ENCODE results near the gene APOD. TPM values are rescaled to one million over a fixed set of nuclear protein-coding genes. Genes with fewer than 3 reads are reported as not detected.

APOD gene
- total and polyA plus RNA-seq, 10 of the 15 experiments (the other 5 are each of a cell fraction or from before 2014, with no cell fraction given), result 0.06 to 0.77 (median 0.47) TPM; not detected in 3

DNA sequence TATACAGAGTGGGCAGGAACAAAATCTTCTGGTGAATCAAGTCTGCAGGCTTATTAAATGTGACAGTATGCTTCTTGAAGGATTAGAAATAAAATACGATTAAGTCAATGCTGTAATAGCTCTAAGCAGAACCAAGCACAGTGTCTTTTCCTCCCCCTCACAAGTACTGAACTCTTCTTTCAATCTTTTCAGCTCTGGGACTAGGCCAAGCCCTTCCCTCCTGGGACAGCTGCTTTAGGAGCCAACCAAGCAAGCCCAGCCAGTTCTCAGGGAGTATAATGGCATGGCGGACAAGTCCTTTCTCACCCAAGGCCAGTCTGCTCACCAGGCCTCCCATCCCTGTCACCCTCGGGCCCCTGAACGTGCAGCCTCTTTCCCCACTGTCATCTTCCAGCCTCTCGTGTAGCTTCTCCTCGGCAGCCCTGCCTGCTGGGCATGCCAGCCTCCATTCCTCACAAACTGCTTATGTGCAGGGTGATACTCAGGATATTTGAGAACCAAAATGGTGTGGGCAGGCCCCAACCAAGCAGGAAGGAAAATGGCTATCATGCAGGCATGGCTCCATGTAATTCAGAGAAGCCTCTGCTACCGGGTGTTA, 32.3 kb downstream of the APOD start:
- no peak overlapping the region for H3K27ac ChIP-seq (ENCODE audit: control insufficient read depth, insufficient read depth)
- ATAC-seq (no peak), DNase-seq (ENCODE audit: low read depth, low spot score) (no peak), FAIRE-seq (no peak)
- no peaks in the 10 kb centered on the region for H3K27me3 ChIP-seq (replicated peaks in 1 of 2; ENCODE audit: control insufficient read depth in 2 of 2, insufficient read depth in 2 of 2, low read length in 1 of 2)
- SMC1A ChIA-PET (ENCODE audit: uncharacterized antibody, unreplicated experiment), result interaction anchor here (1.5 to 4.6 kb wide), 4 partner anchors 10 to 280 kb away, joined by 3 to 28 read pairs (median 14); partner anchors contain the start of gene XXYLT1
- no peaks in the 10 kb centered on the region for H4K20me1 ChIP-seq (ENCODE audit: control insufficient read depth, insufficient read depth)
- peak overlapping the region; percentile 1; the same call in 1 of the 2 replicates for H2AFZ ChIP-seq (ENCODE audit: control insufficient read depth, low read depth, low read length)
- RAD21 ChIA-PET (ENCODE audit: unreplicated experiment), result interaction anchor here (0.7 to 1.9 kb wide), 4 partner anchors 10 to 352 kb away, joined by 3 to 9 read pairs (median 4); partner anchors contain the start of gene XXYLT1
- in situ Hi-C loops (cut with MboI) (no loop called here), intact Hi-C loops (cut with micrococcal nuclease; ENCODE audit: unreplicated experiment) (no loop called here)
- TF ChIP-seq NFYA (IDR thresholded peaks at IDR 0.05; ENCODE audit: borderline replicate concordance, low read depth, low read length), result no peak
- no peak for TF ChIP-seq RAD21 (IDR thresholded peaks at IDR 0.05; ENCODE audit: insufficient read depth, low read depth, low read length)
- TF ChIP-seq, protein P1, sequence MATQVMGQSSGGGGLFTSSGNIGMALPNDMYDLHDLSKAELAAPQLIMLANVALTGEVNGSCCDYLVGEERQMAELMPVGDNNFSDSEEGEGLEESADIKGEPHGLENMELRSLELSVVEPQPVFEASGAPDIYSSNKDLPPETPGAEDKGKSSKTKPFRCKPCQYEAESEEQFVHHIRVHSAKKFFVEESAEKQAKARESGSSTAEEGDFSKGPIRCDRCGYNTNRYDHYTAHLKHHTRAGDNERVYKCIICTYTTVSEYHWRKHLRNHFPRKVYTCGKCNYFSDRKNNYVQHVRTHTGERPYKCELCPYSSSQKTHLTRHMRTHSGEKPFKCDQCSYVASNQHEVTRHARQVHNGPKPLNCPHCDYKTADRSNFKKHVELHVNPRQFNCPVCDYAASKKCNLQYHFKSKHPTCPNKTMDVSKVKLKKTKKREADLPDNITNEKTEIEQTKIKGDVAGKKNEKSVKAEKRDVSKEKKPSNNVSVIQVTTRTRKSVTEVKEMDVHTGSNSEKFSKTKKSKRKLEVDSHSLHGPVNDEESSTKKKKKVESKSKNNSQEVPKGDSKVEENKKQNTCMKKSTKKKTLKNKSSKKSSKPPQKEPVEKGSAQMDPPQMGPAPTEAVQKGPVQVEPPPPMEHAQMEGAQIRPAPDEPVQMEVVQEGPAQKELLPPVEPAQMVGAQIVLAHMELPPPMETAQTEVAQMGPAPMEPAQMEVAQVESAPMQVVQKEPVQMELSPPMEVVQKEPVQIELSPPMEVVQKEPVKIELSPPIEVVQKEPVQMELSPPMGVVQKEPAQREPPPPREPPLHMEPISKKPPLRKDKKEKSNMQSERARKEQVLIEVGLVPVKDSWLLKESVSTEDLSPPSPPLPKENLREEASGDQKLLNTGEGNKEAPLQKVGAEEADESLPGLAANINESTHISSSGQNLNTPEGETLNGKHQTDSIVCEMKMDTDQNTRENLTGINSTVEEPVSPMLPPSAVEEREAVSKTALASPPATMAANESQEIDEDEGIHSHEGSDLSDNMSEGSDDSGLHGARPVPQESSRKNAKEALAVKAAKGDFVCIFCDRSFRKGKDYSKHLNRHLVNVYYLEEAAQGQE (IDR thresholded peaks at IDR 0.05; ENCODE audit: low read depth, low read length), result no peak
- no peak for TF ChIP-seq RB1 (IDR thresholded peaks at IDR 0.05; ENCODE audit: borderline replicate concordance)
- no peak for TF ChIP-seq BACH1 (IDR thresholded peaks at IDR 0.05; ENCODE audit: borderline replicate concordance)
- TF ChIP-seq CHD2 (IDR thresholded peaks at IDR 0.05; ENCODE audit: borderline replicate concordance, low read depth, low read length), result no peak
- no peak for TF ChIP-seq NR2C2 (IDR thresholded peaks at IDR 0.05; ENCODE audit: borderline replicate concordance, control insufficient read depth, insufficient read length, low read depth)
- TF ChIP-seq FOS (IDR thresholded peaks at IDR 0.05; ENCODE audit: borderline replicate concordance, extremely low read depth, insufficient read length), result no peak
- no peak for TF ChIP-seq SUPT20H (IDR thresholded peaks at IDR 0.05; ENCODE audit: borderline replicate concordance, control insufficient read depth, low read depth, low read length)
- no peak for TF ChIP-seq KAT2A (conservative IDR thresholded peaks at IDR 0.05; ENCODE audit: control insufficient read depth, low read depth, low read length)
- no peak for TF ChIP-seq KLF5 (IDR thresholded peaks at IDR 0.05; ENCODE audit: partially characterized antibody)
- TF ChIP-seq CBX5 (IDR thresholded peaks at IDR 0.05; ENCODE audit: low read depth), result no peak
- CTCF ChIA-PET, result interaction anchor here (1.2 to 1.8 kb wide), 3 partner anchors 10 to 280 kb away, joined by 4 to 20 read pairs (median 5); partner anchors contain the start of gene XXYLT1
- no peak overlapping the region for H3K4me3 ChIP-seq
- WGBS (ENCODE audit: insufficient coverage, insufficient replicate concordance, low lambda C conversion rate, missing lambda C conversion rate), result 83% methylated on average over 7 of the region's 7 CpGs
- H3K4me2 ChIP-seq (ENCODE audit: control insufficient read depth, insufficient read depth), result no peak overlapping the region
- no TSS peak for BruUV-seq (replicated peaks)
- no peaks in the 10 kb centered on the region for H3K9me3 ChIP-seq (replicated peaks; ENCODE audit: control insufficient read depth, insufficient read depth, low read length)
- POLR2A ChIA-PET, result interaction anchor here (0.6 to 2.3 kb wide), 2 partner anchors 10 to 421 kb away, joined by 3 to 19 read pairs; partner anchors contain the start of gene PPP1R2
- H3K4me1 ChIP-seq (ENCODE audit: control insufficient read depth, insufficient read depth, low read length), result peaks cover 17% of the 10 kb centered on the region
- H3K79me2 ChIP-seq (ENCODE audit: control insufficient read depth, insufficient read depth, low read length), result no peaks in the 10 kb centered on the region
- no peaks in the 10 kb centered on the region for H3K36me3 ChIP-seq (ENCODE audit: control insufficient read depth in 2 of 2, insufficient read depth in 2 of 2, low read length in 1 of 2)
- no peak overlapping the region for H3K9ac ChIP-seq (ENCODE audit: control insufficient read depth, insufficient read depth, low read length)

All from GM12878 (cell line).